SH-SY5Y (cell line): ENCODE measurements around the gene HCAR3.

ENCODE experiments used
- GATA2 ChIP-seq: IDR thresholded peaks from 2 replicates; pipeline ENCODE4 v1.6.1; 2011; ENCODE audit warnings: mild to moderate bottlenecking, low read depth, low read length
- GATA3 ChIP-seq: IDR thresholded peaks from 2 replicates; pipeline ENCODE4 v1.6.1; 2011; ENCODE audit warnings: low read depth, mild to moderate bottlenecking, low read length, moderate library complexity

DNA sequence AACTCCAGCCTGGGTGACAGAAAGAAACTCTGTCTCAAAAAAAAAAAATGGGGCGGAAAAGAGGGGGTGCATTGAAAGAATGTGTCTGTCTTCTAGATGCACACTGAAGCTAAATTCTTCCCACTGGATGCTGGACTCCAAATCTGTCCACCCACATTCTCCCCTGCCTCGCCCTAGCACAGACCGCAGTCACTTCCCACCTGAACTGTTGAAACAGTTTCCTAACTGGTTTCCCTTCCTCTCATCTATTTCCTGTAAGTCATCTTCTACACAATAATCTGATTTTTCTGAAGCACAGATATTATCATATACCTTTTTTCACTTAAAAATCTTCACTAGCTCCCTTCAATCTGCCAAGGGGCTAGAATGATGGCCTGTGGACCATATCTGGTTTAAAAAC lies 15.6 kb upstream of the HCAR3 start:
- TF ChIP-seq GATA3: no peak
- no peak for TF ChIP-seq GATA2
